ENCODE measurements around the gene KCNQ1.

The KCNQ1 gene

GRCh38 chr11:2534957-2535672 is 90.3 kb downstream of the KCNQ1 start:
- no peak for DNase-seq (ENCODE audit: low read depth, low spot score)

- no peak for DNase-seq (ENCODE audit: low read depth, low spot score)
Observed at GRCh38 chr11:2535673-2536439, 91.0 kb downstream of the KCNQ1 start.

- no peak for DNase-seq (ENCODE audit: low read depth, low spot score)
Observed at GRCh38 chr11:2536440-2536989, 91.7 kb downstream of the KCNQ1 start.

- DNase-seq (ENCODE audit: low read depth, low spot score), result no peak
Observed at GRCh38 chr11:2537010-2537705, 92.3 kb downstream of the KCNQ1 start.

GRCh38 chr11:2537896-2538724 is 93.3 kb downstream of the KCNQ1 start:
- no peak for DNase-seq (ENCODE audit: low read depth, low spot score)

- DNase-seq (ENCODE audit: low read depth, low spot score), result no peak
Observed at GRCh38 chr11:2538951-2539350, 94.1 kb downstream of the KCNQ1 start.

- DNase-seq (ENCODE audit: low read depth, low spot score), result no peak
Observed at GRCh38 chr11:2539371-2540222, 94.8 kb downstream of the KCNQ1 start.

- no peak for DNase-seq (ENCODE audit: low read depth, low spot score)
Observed at GRCh38 chr11:2540223-2540991, 95.6 kb downstream of the KCNQ1 start.

- DNase-seq (ENCODE audit: low read depth, low spot score), result no peak
Observed at GRCh38 chr11:2540992-2541680, 96.3 kb downstream of the KCNQ1 start.

GRCh38 chr11:2541881-2542361 is 97.1 kb downstream of the KCNQ1 start:
- DNase-seq (ENCODE audit: low read depth, low spot score), result no peak

- no peak for DNase-seq (ENCODE audit: low read depth, low spot score)
Observed at GRCh38 chr11:2542406-2542805, 97.6 kb downstream of the KCNQ1 start.

- DNase-seq (ENCODE audit: low read depth, low spot score), result no peak
Observed at GRCh38 chr11:2547806-2548205, 103.0 kb downstream of the KCNQ1 start.

GRCh38 chr11:2548596-2548995 is 103.8 kb downstream of the KCNQ1 start:
- DNase-seq (ENCODE audit: low read depth, low spot score), result no peak

GRCh38 chr11:2549080-2549479 is 104.3 kb downstream of the KCNQ1 start:
- no peak for DNase-seq (ENCODE audit: low read depth, low spot score)

- no peak for DNase-seq (ENCODE audit: low read depth, low spot score)
Observed at GRCh38 chr11:2549491-2549875, 104.7 kb downstream of the KCNQ1 start.

- DNase-seq (ENCODE audit: low read depth, low spot score), result no peak
Observed at GRCh38 chr11:2549876-2550605, 105.2 kb downstream of the KCNQ1 start.

- DNase-seq (ENCODE audit: low read depth, low spot score), result no peak
Observed at GRCh38 chr11:2550606-2550970, 105.8 kb downstream of the KCNQ1 start.

- no peak for DNase-seq (ENCODE audit: low read depth, low spot score)
Observed at GRCh38 chr11:2551131-2551530, 106.3 kb downstream of the KCNQ1 start.

Measured in iPS DF 19.7 (cell line).